NCI-H226 (cell line): ENCODE measurements around the gene FBXW5.

ENCODE experiments used
- DNase-seq: peaks from one replicate; pipeline ENCODE4 v3.0.0-alpha.2; 2015

FBXW5 gene

DNA sequence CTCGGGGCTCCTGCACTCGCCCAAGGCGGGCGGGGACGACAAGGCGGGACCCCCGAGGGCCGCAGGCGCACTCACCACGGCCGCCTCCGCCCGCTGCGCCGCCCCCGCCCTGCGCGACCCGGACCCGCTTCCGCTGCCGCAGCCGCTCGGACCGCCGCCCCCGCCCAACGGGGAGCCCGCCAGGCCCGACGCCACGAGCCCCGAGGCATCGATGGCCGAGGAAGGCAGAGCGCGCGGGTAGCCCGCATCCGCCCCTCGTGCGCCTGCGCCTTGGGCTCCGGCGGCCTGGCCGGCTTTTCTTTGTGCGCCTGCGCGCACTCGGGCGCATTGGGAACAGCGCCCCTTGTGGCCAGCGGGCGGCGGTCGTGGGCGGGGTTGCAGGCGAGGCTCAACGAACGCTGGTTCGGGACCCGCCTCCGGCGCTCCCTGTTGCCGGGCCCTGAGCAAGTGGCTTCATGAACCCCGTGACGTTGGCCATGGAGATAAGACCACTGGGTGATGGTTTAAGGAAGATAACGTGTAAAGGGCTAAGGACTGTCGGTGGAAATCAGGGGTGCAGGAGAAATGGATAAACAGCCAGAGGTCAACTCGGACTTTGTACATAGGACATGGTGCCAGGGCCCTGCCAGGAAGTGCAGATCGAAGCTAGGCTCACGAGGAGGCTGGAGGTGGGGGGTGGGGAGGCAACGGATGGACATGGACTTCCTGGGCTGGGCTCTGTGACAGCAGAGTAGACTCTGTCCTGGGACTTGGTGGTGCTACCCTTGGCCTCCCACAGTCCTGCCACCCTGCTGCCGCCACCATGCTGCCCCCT, at the start of gene FBXW5, which contains the start of gene C8G:
Gene FBXW5 (minus strand): TSS at position 220 of the 814 bp plus-strand sequence. CDS start 655 bp downstream, outside the sequence.
Gene C8G (plus strand): TSS at position 725 of the 814 bp plus-strand sequence. CDS start 78 bp downstream, at position 803.
- peak; percentile 86 for DNase-seq

DNA sequence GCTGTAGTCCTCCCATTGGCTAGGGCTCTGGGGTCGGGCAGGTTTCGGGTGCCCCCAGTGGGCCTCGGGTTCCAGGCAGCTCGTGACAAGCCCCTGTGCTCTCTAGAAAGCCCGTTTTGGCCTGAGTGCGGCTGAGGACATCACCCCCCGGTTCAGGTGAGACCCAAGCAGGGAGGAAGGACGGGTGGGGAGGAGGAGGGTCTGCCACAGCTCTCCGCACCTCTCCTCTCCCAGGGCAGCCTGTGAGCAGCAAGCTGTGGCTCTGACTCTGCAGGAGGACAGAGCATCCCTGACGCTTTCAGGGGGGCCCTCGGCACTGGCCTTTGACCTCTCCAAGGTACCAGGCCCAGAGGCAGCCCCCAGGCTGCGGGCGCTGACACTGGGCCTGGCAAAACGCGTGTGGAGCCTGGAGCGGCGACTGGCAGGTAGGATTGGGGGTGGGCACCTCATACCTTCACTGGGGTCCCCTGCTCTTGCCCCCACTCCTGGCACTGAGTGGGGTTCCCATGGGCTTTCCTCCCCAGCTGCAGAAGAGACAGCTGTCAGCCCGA, 48.4 kb upstream of the FBXW5 start:
- no peak for DNase-seq

DNA sequence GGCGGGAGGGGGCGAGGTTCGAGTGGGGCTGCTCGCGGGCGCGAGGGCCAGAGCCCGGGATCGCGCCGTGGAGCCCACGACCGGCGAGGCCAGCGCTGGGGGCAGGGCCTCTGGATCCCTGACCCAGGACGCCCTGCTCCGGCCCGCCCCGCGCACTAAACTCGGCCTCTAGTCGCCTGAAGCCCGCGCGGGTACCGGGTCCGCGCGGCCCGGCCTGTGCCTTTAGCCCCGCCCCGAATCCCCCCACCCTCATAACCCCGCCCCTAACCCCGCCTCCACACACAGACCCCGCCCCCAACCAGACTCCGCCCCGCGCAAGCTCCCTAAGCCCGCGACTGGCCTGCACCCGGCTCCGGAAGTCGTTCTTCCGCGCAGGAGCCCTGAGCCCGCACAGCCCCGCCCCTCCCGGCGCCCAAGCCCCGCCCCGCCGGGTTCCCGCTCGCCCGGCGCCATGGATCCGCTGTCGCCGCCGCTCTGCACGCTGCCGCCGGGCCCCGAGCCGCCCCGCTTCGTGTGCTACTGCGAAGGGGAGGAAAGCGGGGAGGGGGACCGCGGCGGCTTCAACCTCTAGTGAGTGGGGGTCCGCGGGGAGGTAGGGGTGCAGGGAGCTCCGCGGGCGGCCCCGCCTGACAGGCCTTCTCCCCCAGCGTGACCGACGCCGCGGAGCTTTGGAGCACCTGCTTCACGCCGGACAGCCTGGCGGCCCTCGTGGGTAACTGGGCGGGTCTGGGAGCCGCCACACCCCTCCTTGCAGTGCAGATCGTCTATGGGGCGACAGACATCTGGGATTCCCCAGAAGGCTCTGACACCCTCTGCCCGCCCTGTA, 47.7 kb upstream of the FBXW5 start, which contains the start of gene PAXX:
Gene PAXX (plus strand): TSS at position 430 of the 826 bp plus-strand sequence. CDS start 22 bp downstream, at position 452.
- peak; percentile 76 for DNase-seq

DNA sequence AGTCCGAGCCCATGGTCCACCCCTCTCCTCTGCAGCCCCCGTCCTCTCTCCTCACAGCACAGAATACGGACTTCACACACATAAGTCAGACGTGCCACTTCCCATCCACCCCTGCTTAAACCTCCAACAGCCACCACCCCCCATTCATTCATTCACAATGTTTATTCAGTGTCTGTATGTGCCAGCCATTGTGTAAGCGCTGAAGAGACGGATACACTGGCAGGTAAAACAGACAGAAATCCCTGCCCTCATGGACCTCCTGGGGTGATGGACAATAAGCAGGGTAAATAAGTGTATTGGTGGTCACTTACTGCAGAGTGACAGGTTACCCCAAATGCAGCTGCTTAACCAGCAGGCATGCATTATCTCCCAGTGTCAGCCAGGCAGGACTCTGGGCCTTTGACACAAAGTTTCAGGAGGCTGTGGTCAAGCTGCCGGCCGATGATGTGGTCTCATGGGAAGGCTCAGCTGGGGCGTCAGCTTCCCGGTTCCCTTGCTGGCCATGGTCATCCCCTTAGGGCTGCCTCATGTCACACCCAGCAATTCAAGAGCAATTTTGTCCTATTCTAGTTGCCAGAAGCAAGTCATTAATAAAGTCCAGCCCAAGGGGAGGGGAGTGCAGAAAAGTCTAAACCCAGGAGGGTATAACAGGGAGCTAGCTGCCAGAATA, 45.8 kb upstream of the FBXW5 start:
- DNase-seq: no peak

DNA sequence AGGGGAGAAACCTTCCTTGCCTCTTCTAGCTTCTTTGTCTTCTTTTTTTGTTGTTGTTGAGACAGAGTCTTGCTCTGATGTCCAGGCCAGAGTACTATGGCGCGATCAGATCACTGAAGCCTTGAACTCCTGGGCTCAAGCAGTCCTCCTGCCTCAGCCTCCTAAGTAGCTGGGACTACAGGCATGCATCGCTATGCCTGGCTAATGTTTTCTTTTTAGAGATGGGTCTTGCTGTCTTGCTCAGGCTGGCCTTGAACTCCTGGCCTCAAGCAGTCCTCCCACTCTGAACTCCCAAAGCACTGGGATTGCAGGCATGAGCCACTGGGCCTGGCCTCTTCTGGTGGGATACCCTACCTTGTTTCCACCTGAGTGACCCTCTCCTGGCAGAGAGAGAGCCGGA, 44.3 kb upstream of the FBXW5 start:
- no peak for DNase-seq

DNA sequence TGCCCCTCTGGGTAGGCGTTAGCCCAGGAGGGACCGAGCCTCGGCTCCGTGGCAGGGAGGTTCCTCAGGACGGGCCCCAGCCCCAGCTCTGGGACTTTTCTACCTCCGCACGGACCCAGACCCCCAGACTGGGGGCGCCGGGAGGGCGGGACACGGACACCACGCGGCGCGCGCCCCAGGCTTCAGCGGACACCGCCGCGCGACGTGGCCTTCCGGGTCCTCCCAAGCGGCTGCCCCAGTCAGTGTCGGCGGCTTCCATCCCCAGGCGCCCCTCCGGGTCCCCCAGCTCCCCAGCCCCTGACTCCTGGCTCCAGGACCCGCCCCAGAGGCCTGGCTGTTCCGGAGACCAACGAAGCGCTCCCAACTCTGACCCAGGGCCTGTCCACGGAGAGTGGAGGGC, 41.3 kb upstream of the FBXW5 start:
- DNase-seq: no peak

- no peak for DNase-seq
These were observed 40.6 kb upstream of the FBXW5 start for GRCh38 chr9:136985027-136985602.

DNA sequence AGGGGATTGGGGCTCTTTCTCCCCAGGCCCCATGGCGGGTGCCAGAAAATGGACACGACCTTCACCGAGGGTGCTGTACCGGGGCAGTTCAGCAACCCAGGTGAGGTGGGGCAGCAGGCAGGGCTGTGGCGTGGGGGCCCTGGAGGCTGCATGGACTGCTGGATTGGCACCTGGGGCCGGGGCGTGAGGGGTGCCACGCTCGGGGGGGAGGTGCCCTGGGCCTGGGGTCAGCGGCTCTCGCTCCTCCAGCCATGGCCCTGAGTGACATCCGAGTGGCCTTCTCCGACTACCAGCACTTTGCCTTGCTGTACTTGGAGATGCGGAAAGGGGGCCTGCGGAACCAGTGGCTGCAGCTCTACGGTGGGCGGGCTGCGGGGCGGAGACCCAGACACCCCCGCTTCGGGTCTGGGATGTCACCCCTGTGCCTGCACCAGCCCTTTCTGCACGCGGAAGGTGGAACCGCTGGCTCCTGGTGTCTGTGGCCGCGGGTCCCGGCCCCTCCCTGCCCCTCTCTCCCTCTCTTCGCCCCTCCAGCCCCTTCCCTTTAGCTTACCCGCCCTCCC, 40.0 kb upstream of the FBXW5 start:
- DNase-seq: no peak

DNA sequence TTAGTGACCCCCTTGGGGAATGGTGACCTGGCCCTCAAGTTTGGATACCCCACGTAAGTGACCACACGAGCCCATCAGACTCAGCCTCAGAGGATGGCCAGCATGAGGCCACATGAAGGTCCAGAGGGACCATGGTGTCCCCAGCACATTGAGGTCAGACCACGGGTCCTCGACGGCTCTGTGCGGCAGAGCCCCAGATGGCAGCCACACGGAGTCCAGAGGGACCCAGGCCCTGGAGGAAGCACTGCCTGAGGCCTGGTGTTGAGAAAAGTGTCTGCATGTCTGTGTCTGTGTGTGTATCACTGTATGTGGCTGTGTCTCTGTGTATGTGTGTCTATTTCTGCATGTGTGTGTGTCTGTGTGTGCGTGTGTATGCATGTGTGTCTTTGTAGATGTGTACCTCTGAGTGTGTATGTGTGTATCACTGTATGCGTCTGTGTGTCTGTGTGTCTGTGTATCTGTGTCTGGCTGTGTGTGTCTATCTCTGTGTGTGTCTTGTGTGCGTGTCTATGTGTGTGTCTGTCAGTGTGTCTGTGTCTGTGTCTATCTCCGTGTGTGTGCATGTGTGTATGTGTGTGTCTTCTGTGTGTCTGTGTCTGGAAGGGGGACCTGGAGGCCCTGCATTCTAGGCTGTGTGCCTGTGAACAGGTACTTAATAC, 39.2 kb upstream of the FBXW5 start:
- DNase-seq: no peak

- no peak for DNase-seq
These were observed 38.6 kb upstream of the FBXW5 start for GRCh38 chr9:136983167-136983566.

DNA sequence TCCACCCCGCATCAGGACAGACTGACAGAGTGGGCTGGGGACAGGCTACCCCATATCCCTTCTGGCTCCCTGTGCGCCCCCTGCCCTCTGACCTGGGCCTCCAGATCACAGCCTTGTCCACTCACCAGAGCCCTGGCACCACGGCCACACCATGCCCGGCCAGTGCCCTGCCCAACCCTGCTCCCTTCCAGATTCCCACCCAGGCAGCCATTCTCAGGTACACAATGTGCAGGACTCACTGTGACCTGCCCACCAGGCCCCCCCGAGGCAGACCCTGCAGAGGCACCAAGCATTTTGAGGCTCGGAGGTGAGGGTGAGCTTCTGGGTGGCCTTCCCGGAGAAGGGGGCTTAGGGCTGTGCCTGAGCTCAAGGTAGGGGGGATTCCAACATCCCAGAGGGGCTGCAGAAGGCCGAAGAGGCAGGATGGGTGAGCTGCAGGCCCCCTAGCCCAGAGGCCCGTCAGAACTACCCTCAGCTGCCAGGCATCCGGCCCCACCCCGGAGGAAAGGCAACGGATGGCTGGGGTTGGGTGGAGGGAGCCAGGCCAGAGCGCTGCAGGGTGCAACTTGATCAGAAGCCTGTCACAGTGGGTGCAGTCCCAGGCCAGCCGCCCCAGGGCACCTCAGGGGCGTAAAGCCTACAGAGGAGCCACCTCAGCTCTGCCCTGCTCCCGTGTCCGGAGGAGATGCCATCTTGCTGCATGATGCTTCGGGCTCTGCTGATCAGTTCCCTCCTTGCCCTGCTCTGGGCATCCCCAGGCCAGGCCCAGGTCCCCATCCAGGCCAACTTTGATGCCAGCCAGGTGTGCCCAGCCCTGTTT, 37.9 kb upstream of the FBXW5 start, which contains the start of gene LCNL1:
Gene LCNL1 (plus strand): TSS at position 762 of the 820 bp plus-strand sequence. CDS start 594 bp downstream, outside the sequence.
- DNase-seq: no peak

GRCh38 chr9:136981588-136982231, 37.2 kb upstream of the FBXW5 start:
- DNase-seq: no peak

GRCh38 chr9:136980669-136981478, 36.3 kb upstream of the FBXW5 start:
- no peak for DNase-seq

DNA sequence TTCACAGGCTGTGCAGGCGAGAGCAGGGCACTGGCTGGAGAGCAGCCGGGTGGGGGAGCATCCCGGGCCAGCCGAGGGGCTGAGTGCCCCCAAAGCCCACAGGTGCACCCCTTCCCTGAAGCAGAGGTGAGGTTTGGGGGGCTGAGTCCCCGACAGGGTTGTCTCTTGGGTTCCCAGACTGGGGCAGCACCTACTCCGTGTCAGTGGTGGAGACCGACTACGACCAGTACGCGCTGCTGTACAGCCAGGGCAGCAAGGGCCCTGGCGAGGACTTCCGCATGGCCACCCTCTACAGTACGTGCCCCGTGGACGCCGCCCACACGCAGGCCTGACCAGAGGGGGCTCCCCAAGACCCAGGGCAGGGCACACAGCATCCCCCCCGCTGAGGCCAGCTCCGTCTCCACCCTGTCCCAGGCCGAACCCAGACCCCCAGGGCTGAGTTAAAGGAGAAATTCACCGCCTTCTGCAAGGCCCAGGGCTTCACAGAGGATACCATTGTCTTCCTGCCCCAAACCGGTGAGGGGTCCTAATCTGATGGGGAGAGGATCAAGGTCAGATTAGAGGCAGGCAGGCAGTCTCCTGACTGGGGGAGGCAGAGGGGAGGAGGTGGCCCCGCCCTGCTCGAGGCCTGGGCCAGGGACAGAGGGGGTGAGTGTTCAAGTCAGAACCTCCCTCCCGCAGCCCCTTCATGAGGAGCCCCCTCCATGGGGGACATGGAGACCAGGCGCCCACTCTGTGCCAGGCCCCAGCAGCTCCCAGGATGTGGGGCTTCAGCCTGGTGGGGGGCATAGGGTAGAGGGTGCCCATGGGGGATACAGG, 35.4 kb upstream of the FBXW5 start:
- no peak for DNase-seq

DNA sequence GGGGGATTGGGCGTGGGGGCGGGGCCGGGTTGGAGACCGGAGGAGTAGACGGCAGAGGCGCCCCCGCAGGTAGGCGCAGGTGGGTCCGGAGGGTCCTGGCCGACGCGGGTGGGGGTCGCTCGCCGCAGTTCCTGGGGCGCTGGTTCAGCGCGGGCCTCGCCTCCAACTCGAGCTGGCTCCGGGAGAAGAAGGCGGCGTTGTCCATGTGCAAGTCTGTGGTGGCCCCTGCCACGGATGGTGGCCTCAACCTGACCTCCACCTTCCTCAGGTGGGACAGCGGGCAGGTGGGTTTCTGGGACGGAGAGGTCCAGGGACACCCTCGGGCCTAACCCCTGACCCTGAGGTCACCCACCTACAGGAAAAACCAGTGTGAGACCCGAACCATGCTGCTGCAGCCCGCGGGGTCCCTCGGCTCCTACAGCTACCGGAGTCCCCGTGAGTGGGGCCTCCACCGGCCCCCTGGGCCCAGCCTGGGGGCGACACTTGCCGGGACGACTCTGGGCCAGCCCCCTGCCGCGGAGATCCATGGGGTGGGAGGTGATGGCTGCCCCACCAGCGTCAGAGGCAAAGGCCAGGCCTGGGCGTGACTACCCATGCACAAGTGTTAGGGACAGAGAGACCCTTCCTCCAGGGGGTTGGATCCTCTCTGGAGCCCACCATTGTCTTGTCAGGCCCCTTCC, 34.5 kb upstream of the FBXW5 start:
- no peak for DNase-seq

DNA sequence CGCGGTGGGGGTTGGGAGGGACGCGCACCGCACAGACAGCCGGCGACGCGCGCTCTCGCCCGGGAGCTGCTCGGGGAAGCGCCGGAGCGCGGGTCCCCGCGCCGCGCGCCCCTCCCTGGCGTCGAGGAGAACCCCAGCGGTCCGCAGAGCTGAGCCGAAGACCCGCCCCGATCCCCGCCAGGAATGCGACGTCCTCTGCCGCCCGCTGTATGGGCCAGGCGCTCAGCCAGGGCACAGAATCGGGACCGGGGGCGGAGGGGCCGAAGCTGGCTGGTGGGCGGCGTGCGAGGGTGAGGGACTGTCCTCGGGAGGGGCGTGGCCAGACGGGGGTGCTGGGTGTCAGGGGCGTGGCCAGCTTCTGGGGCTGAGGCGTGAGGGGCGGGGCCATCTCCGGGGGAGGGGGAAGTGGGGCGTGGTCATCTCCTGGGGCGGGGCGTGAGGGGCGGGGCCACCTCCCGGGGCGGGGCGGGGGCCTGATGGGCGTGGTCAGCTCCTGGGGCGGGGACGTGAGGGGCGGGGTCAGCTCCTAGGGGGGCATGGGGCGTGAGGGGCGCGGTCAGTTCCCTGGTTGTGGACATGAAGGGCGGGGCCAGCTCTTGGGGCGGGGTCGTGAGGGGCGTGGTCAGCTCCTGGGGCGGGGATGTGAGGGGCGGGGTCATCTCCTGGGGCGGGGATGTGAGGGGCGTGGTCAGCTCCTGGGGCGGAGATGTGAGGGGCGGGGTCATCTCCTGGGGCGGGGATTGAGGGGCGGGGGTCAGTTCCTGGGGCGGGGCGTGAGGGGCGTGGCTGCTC, 33.7 kb upstream of the FBXW5 start:
- peak; percentile 7 for DNase-seq

GRCh38 chr9:136977649-136978072, 33.1 kb upstream of the FBXW5 start:
- no peak for DNase-seq
